ENCODE data around the gene SPTBN1.

The SPTBN1 gene

GRCh38 chr2:54624591-54625071, 168.5 kb downstream of the SPTBN1 start:
- Histone ChIP-seq H3K36me3 (ENCODE audit: control insufficient read depth in 1 of 2, insufficient read depth in 2 of 2, low read length in 2 of 2) (peaks cover 70 to 93% of the 10 kb centered on the region in 2 donors), H3K4me3 (ENCODE audit: low read depth in 1 of 2, low read length in 2 of 2) (no peak overlapping the region), H3K4me1 (ENCODE audit: control insufficient read depth in 1 of 2, insufficient read depth in 2 of 2, low read length in 2 of 2) (peaks cover 2 to 3% of the 10 kb centered on the region in 2 donors), H3K27me3 (ENCODE audit: control insufficient read depth in 1 of 2, insufficient read depth in 2 of 2, low read length in 2 of 2) (no peaks in the 10 kb centered on the region), H3K27ac (ENCODE audit: low read depth, low read length) (no peak overlapping the region), H3K9ac (ENCODE audit: low read depth in 1 of 2, low read length in 2 of 2) (no peak overlapping the region), H3K9me3 (ENCODE audit: control insufficient read depth in 1 of 2, low read length in 2 of 2) (no peaks in the 10 kb centered on the region)

GRCh38 chr2:54626131-54626530, 170.0 kb downstream of the SPTBN1 start:
- H3K27ac ChIP-seq (ENCODE audit: low read depth, low read length): no peak overlapping the region
- H3K4me3 ChIP-seq (ENCODE audit: low read depth in 1 of 2, low read length in 2 of 2): no peak overlapping the region
- H3K27me3 ChIP-seq (ENCODE audit: control insufficient read depth in 1 of 2, insufficient read depth in 2 of 2, low read length in 2 of 2): no peaks in the 10 kb centered on the region
- peaks cover 74 to 95% of the 10 kb centered on the region in 2 donors for H3K36me3 ChIP-seq (ENCODE audit: control insufficient read depth in 1 of 2, insufficient read depth in 2 of 2, low read length in 2 of 2)
- no peaks in the 10 kb centered on the region for H3K9me3 ChIP-seq (ENCODE audit: control insufficient read depth in 1 of 2, low read length in 2 of 2)
- no peak overlapping the region for H3K9ac ChIP-seq (ENCODE audit: low read depth in 1 of 2, low read length in 2 of 2)
- peaks cover 11 to 17% of the 10 kb centered on the region in 2 donors for H3K4me1 ChIP-seq (ENCODE audit: control insufficient read depth in 1 of 2, insufficient read depth in 2 of 2, low read length in 2 of 2)

GRCh38 chr2:54626884-54627283, 170.8 kb downstream of the SPTBN1 start:
- Histone ChIP-seq H3K9ac (ENCODE audit: low read depth in 1 of 2, low read length in 2 of 2) (no peak overlapping the region), H3K4me1 (ENCODE audit: control insufficient read depth in 1 of 2, insufficient read depth in 2 of 2, low read length in 2 of 2) (peaks cover 11 to 17% of the 10 kb centered on the region in 2 donors), H3K36me3 (ENCODE audit: control insufficient read depth in 1 of 2, insufficient read depth in 2 of 2, low read length in 2 of 2) (peaks cover 73 to 95% of the 10 kb centered on the region in 2 donors), H3K9me3 (ENCODE audit: control insufficient read depth in 1 of 2, low read length in 2 of 2) (no peaks in the 10 kb centered on the region), H3K27ac (ENCODE audit: low read depth, low read length) (no peak overlapping the region), H3K27me3 (ENCODE audit: control insufficient read depth in 1 of 2, insufficient read depth in 2 of 2, low read length in 2 of 2) (no peaks in the 10 kb centered on the region), H3K4me3 (ENCODE audit: low read depth in 1 of 2, low read length in 2 of 2) (no peak overlapping the region)

GRCh38 chr2:54627973-54628372, 171.8 kb downstream of the SPTBN1 start:
- Histone ChIP-seq H3K27me3 (ENCODE audit: control insufficient read depth in 1 of 2, insufficient read depth in 2 of 2, low read length in 2 of 2) (no peaks in the 10 kb centered on the region), H3K9ac (ENCODE audit: low read depth in 1 of 2, low read length in 2 of 2) (no peak overlapping the region), H3K4me1 (ENCODE audit: control insufficient read depth in 1 of 2, insufficient read depth in 2 of 2, low read length in 2 of 2) (peaks cover 11 to 17% of the 10 kb centered on the region in 2 donors), H3K9me3 (ENCODE audit: control insufficient read depth in 1 of 2, low read length in 2 of 2) (no peaks in the 10 kb centered on the region), H3K36me3 (ENCODE audit: control insufficient read depth in 1 of 2, insufficient read depth in 2 of 2, low read length in 2 of 2) (peaks cover 70 to 95% of the 10 kb centered on the region in 2 donors), H3K4me3 (ENCODE audit: low read depth in 1 of 2, low read length in 2 of 2) (no peak overlapping the region), H3K27ac (ENCODE audit: low read depth, low read length) (no peak overlapping the region)

- H3K27me3 ChIP-seq (ENCODE audit: control insufficient read depth in 1 of 2, insufficient read depth in 2 of 2, low read length in 2 of 2): no peaks in the 10 kb centered on the region
- H3K9ac ChIP-seq (ENCODE audit: low read depth in 1 of 2, low read length in 2 of 2): no peak overlapping the region
- no peak overlapping the region for H3K4me3 ChIP-seq (ENCODE audit: low read depth in 1 of 2, low read length in 2 of 2)
- H3K36me3 ChIP-seq (ENCODE audit: control insufficient read depth in 1 of 2, insufficient read depth in 2 of 2, low read length in 2 of 2): peaks cover 70 to 95% of the 10 kb centered on the region in 2 donors
- peaks cover 11 to 17% of the 10 kb centered on the region in 2 donors for H3K4me1 ChIP-seq (ENCODE audit: control insufficient read depth in 1 of 2, insufficient read depth in 2 of 2, low read length in 2 of 2)
- H3K27ac ChIP-seq (ENCODE audit: low read depth, low read length): no peak overlapping the region
- no peaks in the 10 kb centered on the region for H3K9me3 ChIP-seq (ENCODE audit: control insufficient read depth in 1 of 2, low read length in 2 of 2)
These were observed 172.3 kb downstream of the SPTBN1 start for GRCh38 chr2:54628418-54628817.

- H3K27ac ChIP-seq (ENCODE audit: low read depth, low read length): no peak overlapping the region
- no peak overlapping the region for H3K9ac ChIP-seq (ENCODE audit: low read depth in 1 of 2, low read length in 2 of 2)
- H3K9me3 ChIP-seq (ENCODE audit: control insufficient read depth in 1 of 2, low read length in 2 of 2): no peaks in the 10 kb centered on the region
- H3K36me3 ChIP-seq (ENCODE audit: control insufficient read depth in 1 of 2, insufficient read depth in 2 of 2, low read length in 2 of 2): peaks cover 66 to 94% of the 10 kb centered on the region in 2 donors
- H3K4me1 ChIP-seq (ENCODE audit: control insufficient read depth in 1 of 2, insufficient read depth in 2 of 2, low read length in 2 of 2): peaks cover 11 to 17% of the 10 kb centered on the region in 2 donors
- H3K4me3 ChIP-seq (ENCODE audit: low read depth in 1 of 2, low read length in 2 of 2): no peak overlapping the region
- no peaks in the 10 kb centered on the region for H3K27me3 ChIP-seq (ENCODE audit: control insufficient read depth in 1 of 2, insufficient read depth in 2 of 2, low read length in 2 of 2)
These were observed 172.8 kb downstream of the SPTBN1 start for GRCh38 chr2:54628957-54629356.

- Histone ChIP-seq H3K27ac (ENCODE audit: low read depth, low read length) (no peak overlapping the region), H3K4me1 (ENCODE audit: control insufficient read depth in 1 of 2, insufficient read depth in 2 of 2, low read length in 2 of 2) (peaks cover 16 to 17% of the 10 kb centered on the region in 2 donors), H3K27me3 (ENCODE audit: control insufficient read depth in 1 of 2, insufficient read depth in 2 of 2, low read length in 2 of 2) (no peaks in the 10 kb centered on the region), H3K9me3 (ENCODE audit: control insufficient read depth in 1 of 2, low read length in 2 of 2) (no peaks in the 10 kb centered on the region), H3K4me3 (ENCODE audit: low read depth in 1 of 2, low read length in 2 of 2) (no peak overlapping the region), H3K9ac (ENCODE audit: low read depth in 1 of 2, low read length in 2 of 2) (no peak overlapping the region), H3K36me3 (ENCODE audit: control insufficient read depth in 1 of 2, insufficient read depth in 2 of 2, low read length in 2 of 2) (peaks cover 66 to 94% of the 10 kb centered on the region in 2 donors)
These were observed 173.3 kb downstream of the SPTBN1 start for GRCh38 chr2:54629390-54629789.

- Histone ChIP-seq H3K9me3 (ENCODE audit: control insufficient read depth in 1 of 2, low read length in 2 of 2) (no peaks in the 10 kb centered on the region), H3K27ac (ENCODE audit: low read depth, low read length) (no peak overlapping the region), H3K27me3 (ENCODE audit: control insufficient read depth in 1 of 2, insufficient read depth in 2 of 2, low read length in 2 of 2) (no peaks in the 10 kb centered on the region), H3K36me3 (ENCODE audit: control insufficient read depth in 1 of 2, insufficient read depth in 2 of 2, low read length in 2 of 2) (peaks cover 62 to 93% of the 10 kb centered on the region in 2 donors), H3K9ac (ENCODE audit: low read depth in 1 of 2, low read length in 2 of 2) (no peak overlapping the region), H3K4me1 (ENCODE audit: control insufficient read depth in 1 of 2, insufficient read depth in 2 of 2, low read length in 2 of 2) (peaks cover 24% of the 10 kb centered on the region in 2 donors), H3K4me3 (ENCODE audit: low read depth in 1 of 2, low read length in 2 of 2) (no peak overlapping the region)
These were observed 174.1 kb downstream of the SPTBN1 start for GRCh38 chr2:54629914-54630857.

GRCh38 chr2:54630858-54631497, 174.9 kb downstream of the SPTBN1 start:
- Histone ChIP-seq H3K36me3 (ENCODE audit: control insufficient read depth in 1 of 2, insufficient read depth in 2 of 2, low read length in 2 of 2) (peaks cover 59 to 93% of the 10 kb centered on the region in 2 donors), H3K27ac (ENCODE audit: low read depth, low read length) (no peak overlapping the region)

GRCh38 chr2:54631755-54632154, 175.6 kb downstream of the SPTBN1 start:
- H3K9me3 ChIP-seq (ENCODE audit: control insufficient read depth in 1 of 2, low read length in 2 of 2): no peaks in the 10 kb centered on the region
- H3K27me3 ChIP-seq (ENCODE audit: control insufficient read depth in 1 of 2, insufficient read depth in 2 of 2, low read length in 2 of 2): no peaks in the 10 kb centered on the region
- peaks cover 25 to 28% of the 10 kb centered on the region in 2 donors for H3K4me1 ChIP-seq (ENCODE audit: control insufficient read depth in 1 of 2, insufficient read depth in 2 of 2, low read length in 2 of 2)
- H3K4me3 ChIP-seq (ENCODE audit: low read depth in 1 of 2, low read length in 2 of 2): no peak overlapping the region
- peaks cover 54 to 93% of the 10 kb centered on the region in 2 donors for H3K36me3 ChIP-seq (ENCODE audit: control insufficient read depth in 1 of 2, insufficient read depth in 2 of 2, low read length in 2 of 2)
- H3K27ac ChIP-seq (ENCODE audit: low read depth, low read length): no peak overlapping the region
- no peak overlapping the region for H3K9ac ChIP-seq (ENCODE audit: low read depth in 1 of 2, low read length in 2 of 2)

More at GRCh38 chr2:54630858-54631497, 174.9 kb downstream of the SPTBN1 start:
- Histone ChIP-seq H3K4me3 (ENCODE audit: low read depth in 1 of 2, low read length in 2 of 2) (no peak overlapping the region), H3K9me3 (ENCODE audit: control insufficient read depth in 1 of 2, low read length in 2 of 2) (no peaks in the 10 kb centered on the region), H3K9ac (ENCODE audit: low read depth in 1 of 2, low read length in 2 of 2) (no peak overlapping the region), H3K4me1 (ENCODE audit: control insufficient read depth in 1 of 2, insufficient read depth in 2 of 2, low read length in 2 of 2) (peaks cover 25 to 28% of the 10 kb centered on the region in 2 donors), H3K27me3 (ENCODE audit: control insufficient read depth in 1 of 2, insufficient read depth in 2 of 2, low read length in 2 of 2) (no peaks in the 10 kb centered on the region)

Measured in duodenal mucosa (tissue), 2 donors.